NCI-H1105 treated with DMSO at 0.1 percent for 48 hours (cell line): ENCODE data around the gene TRERF1.
"Not testable (repeated sequence)": the region's sequence is repeated elsewhere in the genome, so short reads cannot be mapped to it uniquely, and the experiment has no call there.

ENCODE experiments used
- DNase-seq: peaks from one replicate; lab custom pipeline; 2025; lab: John Stamatoyannopoulos, UW

Gene TRERF1

DNA sequence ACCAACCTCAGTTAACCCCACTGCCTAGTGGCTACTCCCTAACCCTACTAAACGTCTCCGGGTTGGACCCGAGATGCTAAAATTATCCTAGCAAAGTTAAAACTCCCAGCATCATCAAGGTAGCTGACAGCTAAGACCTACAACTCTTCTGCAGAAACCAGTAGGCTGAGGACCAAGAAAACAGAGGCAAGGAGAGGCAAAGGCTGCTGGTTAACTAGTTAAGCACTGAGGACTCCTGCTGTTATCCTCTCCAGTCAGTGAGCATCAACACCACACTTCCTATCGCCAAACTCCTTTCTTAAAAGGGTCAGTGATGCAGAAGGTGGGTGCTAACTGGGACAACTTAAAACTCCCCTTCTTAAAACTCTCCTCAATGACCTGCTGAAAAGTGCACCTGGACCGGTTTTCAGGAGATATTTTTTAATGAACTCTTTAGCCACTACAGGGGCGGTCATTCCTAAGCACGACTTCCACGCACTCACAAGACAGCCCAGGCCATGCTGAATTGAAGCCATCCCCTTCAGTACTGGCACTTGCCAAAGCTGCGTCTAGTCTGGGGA, 1.7 kb downstream of the TRERF1 start:
- DNase-seq, result no peak

DNA sequence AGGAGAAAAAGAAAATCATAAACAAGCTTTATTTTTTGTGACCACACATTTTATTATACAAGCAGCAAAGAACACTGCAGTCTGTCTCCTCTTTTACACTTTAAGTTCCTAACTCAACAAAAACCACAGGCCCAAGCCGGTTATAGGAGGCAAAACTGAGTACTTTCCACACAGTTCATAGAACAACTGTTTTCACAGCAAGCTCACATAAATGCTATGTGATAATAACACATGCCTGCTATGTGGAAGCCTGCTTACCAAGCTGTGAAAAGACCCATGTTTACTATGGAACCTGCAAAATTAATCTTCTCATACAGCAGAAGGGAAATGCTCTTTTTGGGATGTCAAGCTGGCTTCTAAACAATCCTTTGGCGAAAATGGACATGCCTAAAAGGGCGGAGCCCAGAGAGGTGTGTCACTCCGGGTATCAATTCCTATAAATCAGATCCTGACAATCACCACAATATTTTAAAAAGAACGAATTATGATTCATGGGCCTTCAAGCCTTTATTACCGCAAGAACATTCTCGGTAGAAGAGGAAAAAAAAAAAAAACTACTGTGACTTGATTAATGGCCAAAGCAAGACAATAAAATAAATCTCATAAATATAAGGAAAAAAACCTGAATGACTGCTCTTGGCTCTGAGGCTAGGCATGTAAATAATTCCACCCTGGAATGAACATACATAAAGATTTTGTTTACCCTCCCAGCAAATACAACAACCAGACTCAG, 2.6 kb downstream of the TRERF1 start:
- no peak for DNase-seq

DNA sequence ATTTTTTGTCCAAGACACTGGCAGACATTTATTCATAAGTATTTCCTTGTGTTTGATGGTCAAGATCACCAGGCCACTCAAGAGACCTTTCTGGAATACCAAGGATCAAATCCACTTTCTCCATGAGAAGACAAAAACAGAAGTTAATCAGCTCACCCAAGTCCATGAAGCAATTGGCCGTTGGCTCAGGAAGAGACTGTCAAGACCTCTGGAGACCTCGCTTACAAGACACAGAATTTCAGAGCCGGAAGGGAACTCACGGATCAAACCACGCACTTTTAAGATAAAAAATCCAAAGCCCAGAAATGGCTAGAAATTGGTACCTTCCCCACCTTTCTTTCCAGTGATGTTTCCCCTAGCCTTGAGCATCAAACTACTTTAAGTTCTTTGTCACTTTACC, 3.3 kb downstream of the TRERF1 start:
- DNase-seq, result no peak

DNA sequence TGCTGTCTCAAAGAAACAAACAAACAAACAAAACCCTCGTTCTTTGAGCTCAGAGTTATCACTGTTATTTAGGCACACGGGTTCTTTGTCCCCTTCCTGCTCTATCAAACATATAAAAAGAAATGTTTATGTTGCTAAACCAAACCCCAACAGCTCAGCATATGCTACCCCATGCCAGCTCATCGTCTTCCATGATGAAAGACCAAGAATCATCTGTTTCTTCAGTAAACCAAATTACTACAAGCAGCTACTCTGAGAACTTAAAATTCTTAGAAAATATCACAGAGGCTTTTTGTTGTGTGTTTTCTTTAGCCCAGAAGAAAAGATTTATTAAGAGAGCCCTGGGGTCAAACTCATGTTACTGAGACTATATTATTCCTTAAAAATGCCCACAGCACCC, 4.7 kb downstream of the TRERF1 start:
- DNase-seq, result no peak

DNA sequence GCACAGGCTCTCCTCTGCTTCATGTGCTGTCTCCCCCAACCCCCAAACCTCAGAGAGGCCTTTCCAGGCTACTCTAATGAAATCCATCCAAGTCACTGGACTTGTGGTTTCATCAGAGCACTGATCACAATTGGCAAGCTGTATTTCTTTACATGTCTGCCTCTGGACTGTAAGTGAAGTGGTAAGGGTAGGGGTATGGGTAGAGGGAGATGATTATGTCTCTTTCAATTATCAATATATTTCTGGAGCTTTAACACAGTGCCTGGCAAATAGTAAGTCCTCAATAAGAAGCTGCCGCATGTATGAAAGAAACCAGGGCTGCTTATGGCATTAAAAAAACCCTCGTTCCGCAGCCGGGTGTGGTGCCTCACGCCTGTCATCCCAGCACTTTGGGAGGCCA, 5.4 kb downstream of the TRERF1 start:
- DNase-seq, result no peak

DNA sequence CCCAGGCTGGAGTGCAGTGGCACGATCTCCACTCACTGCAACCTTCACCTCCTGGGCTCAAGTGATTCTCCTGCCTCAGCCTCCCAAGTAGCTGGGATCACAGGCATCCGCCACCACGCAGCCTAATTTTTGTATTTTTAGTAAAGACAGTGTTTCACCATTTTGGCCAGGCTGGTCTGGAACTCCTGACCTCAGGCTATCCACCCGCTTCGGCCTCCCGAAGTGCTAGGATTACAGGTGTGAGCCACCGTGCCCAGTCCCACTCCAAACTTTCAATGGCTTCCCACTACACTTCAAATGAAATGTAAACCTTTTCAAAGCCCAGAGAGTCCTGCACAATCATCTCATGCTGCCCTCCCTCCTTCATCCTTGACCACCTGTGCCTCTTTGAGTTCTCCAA, 5.8 kb downstream of the TRERF1 start:
- DNase-seq, result not testable (repeated sequence)

DNA sequence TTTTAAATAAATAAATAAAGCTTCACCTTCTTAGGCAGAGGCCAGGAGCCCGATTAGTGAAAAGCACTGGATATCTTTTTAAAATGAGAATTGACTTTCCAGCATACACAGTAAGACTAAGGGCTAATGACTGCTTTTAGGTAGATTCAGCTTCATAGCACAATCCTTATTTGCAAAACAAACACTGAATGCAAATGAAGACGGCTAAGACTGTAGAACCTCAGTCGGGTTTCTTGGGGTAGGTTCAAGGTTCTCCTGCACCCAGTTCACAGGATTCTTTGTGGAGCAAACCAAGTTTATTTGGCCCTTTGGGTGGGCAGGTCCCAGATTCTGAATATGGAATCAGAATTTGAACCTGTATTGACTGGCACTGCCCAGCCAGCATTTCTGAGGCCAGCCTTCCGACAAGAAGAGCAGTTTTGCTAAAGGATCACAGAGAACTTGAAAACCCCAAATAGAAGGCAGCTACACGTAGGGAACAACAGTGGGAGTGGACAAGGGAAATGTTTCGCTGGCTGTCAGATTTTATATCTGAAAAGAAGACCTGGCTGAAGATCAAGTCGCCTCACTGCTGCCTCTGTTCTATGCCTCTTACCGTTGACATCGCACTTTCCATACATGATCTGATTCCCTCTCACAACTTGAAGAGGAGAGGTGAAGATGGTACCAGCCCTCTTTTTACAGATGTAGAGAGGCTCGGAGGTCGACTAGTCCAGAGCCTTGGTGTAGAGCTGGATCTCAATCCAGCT, 8.2 kb downstream of the TRERF1 start:
- no peak for DNase-seq

DNA sequence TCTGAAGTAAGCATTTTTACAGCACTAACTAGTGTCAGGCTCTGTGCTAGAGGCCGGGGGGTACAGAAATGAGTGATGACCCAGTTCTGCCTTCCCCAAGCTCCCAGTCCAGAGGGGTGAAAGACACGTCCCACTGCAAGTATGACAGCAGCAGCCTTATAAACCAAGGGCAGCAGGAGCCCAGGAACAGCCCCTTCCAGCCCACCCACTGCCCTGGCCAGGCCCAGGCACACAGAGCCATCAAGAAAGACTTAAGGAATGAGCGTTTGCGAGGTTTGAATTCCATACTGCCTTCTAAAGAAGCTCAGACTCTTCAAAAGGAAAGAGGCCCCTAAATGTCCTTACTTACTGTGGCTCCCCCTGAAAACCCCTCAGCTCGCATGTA, 10.0 kb downstream of the TRERF1 start:
- DNase-seq, result no peak

DNA sequence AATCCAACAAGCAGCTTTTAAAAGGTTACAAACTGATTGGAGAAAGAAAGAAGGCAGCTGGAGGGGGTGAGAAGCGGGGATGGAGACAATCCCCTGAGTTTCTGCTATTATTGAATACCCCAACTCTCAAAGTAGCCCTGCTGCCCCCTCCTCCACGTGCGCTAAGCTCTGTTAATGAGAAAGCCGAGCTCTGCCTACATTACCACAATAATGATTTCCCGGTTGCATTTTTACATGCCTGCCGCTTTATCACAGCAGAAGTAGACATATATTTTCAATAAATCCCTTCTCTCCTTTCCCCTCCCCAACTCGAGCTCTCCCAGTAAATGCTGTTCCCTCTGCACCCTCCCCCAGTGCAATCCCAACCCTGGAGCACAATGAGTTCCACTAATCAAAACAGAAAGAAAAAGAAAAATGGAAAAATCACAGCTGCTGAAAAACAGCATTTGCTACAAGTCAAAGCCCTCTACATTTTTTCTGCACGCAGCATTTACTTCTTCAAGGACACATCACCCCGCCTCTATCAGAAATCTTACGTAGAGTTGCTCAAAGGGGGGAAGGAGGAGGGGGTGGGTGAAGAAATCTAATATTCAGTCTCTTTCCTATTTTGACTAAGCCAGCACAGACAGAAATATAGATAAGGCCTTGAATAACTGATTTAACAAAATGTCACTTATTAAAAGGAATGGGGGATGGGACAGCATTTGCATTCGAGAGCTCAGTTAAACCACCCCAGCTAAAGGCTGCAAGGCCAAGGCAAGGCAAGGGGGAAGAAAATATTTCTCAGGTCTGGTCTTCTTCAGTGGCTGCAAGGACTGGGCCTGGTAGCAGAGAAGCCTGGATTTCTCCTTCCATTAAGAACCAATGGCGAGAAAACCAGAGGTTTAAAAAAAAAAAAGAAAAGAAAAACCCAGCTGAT, 10.7 kb downstream of the TRERF1 start:
- no peak for DNase-seq

DNA sequence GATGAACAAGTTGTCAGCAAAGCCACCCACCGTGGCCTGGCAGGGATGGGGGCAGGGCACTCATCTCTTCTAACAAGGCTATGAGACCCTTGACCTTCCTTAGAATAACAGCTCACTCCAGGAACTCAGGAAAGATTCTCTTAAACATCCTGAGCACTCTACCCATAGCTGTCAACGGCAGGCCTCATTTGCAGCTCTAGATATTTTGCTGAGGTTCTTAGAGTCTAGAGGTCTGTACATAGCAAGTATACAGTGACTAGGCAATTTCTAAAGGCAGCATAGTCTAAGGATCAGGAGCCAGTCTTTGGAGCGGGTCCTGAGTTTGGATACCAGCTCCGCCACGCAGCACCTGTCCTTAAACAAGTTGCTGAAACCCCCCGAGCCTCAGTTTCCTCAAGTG, 11.7 kb downstream of the TRERF1 start:
- no peak for DNase-seq

DNA sequence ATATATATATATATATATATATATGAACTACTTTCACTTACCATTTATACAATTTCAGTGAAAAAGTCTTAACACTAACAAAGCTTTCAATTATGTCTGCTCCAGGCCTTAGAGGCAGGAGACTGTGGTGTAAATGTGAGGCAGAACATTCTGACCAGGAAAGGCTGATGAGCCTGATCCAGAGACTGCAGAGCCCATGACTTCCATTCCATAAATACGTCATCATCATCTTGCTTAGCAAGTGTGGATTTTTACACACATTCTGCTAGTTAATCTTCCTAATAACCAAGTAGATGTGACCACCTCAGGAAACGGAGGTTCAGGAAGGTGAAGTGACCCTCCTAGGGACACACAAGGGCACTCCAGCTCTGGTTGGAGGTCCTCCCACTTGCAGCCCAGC, 14.9 kb downstream of the TRERF1 start:
- DNase-seq, result no peak

DNA sequence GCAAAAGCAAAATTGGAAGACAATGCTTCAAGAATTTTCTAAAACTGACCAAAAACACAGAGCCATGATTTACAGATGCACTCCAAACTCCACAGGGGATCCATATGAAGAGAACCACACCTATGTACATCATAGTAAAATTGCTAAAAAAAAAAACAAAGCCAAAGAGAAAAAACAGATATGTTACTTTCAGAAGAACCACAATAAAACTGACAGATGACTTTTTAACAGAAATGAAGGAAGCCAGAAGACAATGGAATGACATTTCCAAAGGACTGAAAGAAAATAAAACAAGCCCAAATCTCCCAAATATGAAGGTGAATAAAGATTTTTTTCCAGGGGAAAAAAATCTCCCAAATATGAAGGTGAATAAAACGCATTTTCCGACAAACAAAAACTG, 17.5 kb downstream of the TRERF1 start:
- DNase-seq, result no peak

DNA sequence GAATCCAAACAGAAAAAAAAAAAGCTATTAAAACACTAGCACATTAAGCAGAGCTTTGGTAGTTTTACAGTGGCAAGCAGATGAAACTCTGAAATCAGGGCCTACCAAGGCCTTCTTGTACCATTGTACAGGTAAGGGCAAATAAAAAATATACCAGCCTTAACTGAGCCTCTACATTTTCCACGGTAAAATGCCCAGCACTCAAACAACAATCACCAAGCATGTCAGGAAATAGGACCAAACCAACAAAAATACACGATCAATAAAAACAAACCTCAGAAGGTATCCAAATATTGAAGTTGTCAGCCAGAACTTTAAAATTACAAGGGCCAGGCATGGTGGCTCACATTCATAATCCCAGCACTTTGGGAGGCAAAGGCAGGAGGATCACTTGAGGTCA, 18.3 kb downstream of the TRERF1 start:
- no peak for DNase-seq

DNA sequence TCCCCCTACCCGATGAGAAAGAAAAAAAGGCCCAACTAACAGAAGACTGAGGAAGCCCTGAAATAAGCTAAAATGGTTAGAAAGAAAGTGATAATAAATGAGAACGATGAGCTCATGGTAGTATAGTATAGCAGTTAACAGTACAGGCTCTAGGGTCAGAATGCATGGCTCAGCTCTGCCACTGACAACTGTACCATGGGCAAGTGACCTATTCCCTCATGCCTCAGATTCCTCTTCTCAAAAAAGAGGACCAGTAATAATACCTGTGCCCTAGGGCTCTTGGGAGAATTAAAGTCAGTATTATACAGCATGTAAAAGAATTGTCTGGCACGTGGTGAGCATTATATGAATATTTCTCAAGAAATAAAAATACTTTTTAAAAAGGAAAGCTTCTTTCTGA, 19.8 kb downstream of the TRERF1 start:
- no peak for DNase-seq

DNA sequence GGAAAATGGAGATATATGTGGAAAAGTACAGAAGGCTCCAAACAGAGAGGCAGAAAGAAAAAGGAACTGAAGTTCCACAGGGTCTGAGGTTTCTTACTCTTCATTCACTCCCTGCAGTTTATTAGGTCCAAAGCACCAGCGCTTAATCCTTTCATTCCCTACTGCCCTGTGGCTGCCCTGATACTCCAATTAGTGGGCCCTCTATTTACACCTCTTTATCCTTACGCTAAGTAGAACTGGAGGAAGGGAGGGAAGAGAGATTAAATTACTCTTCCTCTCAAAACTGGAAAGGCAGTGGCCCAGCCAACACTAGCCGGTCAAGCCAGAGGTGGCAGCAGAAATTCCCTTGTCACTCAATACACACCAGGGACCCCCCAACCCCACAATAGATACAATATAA, 20.4 kb downstream of the TRERF1 start:
- DNase-seq, result no peak

DNA sequence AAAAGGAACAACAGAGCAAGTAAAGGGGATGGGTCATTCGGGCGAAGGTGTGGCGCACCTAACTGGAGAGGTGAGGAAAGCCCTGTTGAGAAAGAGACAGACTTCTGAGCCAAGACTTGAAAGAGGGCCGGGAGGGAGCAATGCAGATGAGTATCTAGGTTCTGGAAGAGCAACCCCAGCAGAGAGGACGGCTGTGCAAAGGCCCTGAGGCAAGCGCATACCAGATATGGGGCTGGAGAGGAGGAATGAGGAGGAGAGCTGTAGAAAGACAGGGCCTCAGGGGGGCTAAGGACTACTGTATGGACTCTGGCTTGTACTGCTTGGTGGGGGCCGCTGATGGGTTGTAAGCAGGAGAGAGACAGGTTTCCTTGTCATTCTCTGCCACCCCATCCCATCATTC, 21.9 kb downstream of the TRERF1 start:
- no peak for DNase-seq

DNA sequence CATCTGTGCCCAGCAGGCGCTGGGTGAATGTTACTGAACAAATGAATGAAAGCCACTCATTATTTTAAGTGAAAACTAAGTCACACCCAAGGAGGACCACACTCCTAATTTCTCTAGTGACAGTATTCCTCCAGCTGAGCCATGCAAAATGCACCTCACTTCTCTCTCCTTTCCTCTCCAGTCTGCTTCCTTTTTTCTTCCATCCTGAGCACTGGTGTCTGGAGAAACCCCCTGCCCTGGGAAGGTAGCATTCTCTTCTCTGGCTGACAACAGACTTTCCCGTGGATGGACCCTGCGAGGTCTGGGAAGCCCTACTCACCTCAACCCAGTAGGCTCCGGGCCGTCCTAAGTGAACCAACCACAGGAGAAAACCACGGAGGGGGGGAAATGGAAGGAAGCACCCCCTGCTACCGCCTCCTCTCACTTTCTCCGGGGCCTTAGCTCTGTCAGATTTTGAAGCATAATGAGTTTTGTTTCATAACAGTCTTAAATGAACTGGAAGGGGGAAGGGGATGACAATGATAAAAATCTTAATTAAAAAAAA, 22.6 kb downstream of the TRERF1 start:
- DNase-seq, result no peak

DNA sequence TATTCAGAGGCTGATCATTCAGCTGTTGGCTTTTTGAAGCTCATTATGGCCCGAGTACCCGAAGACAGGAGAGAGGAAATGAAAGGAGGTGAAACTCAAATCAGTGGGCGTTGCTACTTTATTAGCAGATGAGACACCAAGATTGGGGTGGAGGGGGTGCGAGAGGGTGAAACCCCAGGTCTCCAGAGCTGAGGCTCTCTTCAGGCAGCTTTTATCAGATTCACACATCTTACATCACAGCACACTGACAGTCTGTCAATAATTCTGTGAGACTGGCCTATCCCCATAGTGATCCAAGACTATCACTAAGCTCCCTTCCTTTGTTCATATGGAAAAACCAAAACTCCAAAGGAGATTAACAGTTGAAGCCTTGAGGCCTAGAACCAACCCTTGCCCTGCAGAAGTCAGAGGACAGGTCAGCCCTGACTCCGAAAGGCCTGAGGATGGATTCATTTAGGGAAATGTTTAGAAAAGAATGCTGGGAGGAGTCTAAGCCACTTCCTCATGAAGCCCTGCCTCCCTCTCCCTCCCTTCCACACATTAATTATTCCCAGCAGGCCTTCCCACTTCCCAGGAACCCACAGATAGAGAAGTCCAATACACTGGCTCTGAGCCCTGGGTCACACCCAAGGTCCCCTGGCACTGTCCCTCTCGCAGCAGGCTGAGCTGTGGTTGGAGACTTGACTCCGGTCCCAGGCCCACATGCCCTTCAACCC, 23.2 kb downstream of the TRERF1 start:
- DNase-seq, result no peak

DNA sequence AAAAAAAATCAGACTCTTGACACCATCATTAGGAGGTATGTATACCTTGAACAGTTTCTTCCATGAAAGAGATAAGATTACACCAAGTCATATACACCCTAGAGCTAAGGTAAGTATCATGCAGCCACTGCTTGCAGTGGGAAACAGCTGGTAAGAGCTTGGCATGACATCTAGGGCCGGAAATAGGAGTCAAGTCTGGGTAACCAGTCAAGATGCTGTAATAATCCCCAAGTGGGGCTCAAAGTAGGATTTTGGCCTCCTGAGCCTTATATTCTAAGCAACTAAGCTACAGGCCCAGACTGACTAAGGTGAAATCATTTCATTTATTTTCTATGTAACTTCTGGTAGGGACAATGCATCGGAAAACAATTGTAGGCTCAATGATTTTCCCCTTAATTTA, 23.9 kb downstream of the TRERF1 start:
- no peak for DNase-seq

DNA sequence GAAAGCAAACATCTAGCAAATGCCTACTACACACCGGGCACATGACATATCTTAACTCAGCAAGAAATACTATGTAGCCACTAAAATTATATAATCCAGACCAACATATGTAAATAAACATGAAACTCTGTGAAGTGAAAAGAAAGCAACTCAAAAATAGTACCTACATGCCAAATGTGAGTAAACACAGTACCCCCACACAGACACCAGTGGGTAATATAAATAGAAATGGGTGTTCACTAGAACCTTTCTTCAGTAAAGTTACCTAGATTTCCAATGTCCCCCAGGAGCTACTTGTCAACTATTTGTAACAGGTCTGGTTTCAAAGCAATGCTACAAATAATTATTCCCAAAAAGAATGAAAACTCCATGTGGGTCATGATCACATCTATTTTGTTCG, 25.5 kb downstream of the TRERF1 start:
- DNase-seq, result no peak

DNA sequence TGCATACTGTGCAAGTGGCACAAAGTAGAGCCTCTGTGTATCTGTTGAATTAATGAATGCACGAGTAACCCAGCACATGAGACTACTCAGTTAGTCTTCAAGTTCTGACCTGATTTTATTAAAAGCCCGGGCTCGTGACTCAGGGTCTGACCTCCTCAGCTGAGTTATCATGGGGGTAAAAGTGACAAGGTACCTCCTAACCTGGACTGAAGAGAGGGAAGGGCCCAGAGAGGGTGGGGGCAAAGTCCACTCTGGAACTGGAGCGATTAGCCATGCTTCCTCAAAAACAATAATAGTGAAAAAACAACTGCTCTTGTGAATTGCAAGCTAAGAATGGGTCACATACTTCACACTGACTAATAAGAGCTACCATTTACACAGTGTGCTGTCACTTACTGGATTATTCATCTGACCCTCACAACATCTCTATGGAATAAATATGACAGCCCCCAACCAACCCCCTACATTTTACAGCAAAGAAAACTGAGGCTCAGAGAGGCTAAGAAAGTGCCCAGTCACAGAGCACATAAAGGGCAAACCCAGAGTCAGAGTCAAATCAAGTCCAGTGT, 26.7 kb downstream of the TRERF1 start:
- no peak for DNase-seq
